ENCODE measurements around the gene CHORDC1.

DNA sequence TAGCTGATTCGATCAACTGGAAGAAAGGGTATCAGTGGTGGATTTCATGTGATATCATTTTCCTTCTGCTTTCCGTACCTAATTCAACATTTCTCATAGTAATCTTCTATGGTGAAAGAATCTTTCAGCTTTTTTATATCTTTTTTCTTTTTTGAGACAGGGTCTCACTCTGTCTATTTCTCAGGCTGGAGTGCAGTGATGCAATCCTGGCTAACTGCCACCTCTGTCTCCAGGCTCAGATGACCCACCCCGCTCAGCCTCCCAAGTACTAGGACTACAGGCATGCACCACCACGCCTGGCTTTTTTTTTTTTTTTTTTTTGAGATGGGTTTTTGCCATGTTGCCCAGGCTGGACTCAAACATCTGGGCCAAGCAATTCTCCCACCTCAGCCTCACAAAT, 18.6 kb upstream of the CHORDC1 start:
- TF ChIP-seq BHLHE40 (IDR thresholded peaks at IDR 0.05; ENCODE audit: borderline replicate concordance) (no peak), HDGF (IDR thresholded peaks at IDR 0.05; ENCODE audit: borderline replicate concordance) (no peak), SP1 (IDR thresholded peaks at IDR 0.05) (no peak), SUZ12 (IDR thresholded peaks at IDR 0.05) (no peak), TARDBP (IDR thresholded peaks at IDR 0.05) (no peak), FOXK2 (IDR thresholded peaks at IDR 0.05) (no peak), L3MBTL2 (conservative IDR thresholded peaks at IDR 0.05) (no peak), NFRKB (IDR thresholded peaks at IDR 0.05) (no peak), FOXM1 (IDR thresholded peaks at IDR 0.05; ENCODE audit: borderline replicate concordance) (no peak)
- TF ChIP-seq, protein P1, sequence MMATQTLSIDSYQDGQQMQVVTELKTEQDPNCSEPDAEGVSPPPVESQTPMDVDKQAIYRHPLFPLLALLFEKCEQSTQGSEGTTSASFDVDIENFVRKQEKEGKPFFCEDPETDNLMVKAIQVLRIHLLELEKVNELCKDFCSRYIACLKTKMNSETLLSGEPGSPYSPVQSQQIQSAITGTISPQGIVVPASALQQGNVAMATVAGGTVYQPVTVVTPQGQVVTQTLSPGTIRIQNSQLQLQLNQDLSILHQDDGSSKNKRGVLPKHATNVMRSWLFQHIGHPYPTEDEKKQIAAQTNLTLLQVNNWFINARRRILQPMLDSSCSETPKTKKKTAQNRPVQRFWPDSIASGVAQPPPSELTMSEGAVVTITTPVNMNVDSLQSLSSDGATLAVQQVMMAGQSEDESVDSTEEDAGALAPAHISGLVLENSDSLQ (IDR thresholded peaks at IDR 0.05): no peak

All from HEK293T (cell line).